KMS-11 (cell line): ENCODE measurements around the gene ACR.

Source experiments
- H2AFZ ChIP-seq: fragments of 200-600 bp; sonication (generic); 2 replicates; pipeline ENCODE4 v1.6.1; 2016; ENCODE audit warnings: antibody characterized with exemption, mixed run types, low read depth
- H3K27ac ChIP-seq: fragments of 200-600 bp; sonication (generic); 2 replicates; pipeline ENCODE4 v1.6.1; 2016; ENCODE audit warnings: mild to moderate bottlenecking, mixed run types
- H3K27me3 ChIP-seq: fragments of 200-600 bp; sonication (generic); 2 replicates; pipeline ENCODE4 v1.6.1; 2017; ENCODE audit warnings: mild to moderate bottlenecking, low read depth, mixed run types, moderate library complexity; ENCODE audit not compliant: insufficient read depth
- H3K36me3 ChIP-seq: fragments of 200-600 bp; sonication (generic); 2 replicates; pipeline ENCODE4 v1.6.1; 2017; ENCODE audit warnings: mild to moderate bottlenecking, mixed run types; ENCODE audit not compliant: insufficient read depth
- H3K4me1 ChIP-seq: fragments of 200-600 bp; sonication (generic); 2 replicates; pipeline ENCODE4 v1.6.1; 2016; ENCODE audit warnings: mild to moderate bottlenecking, low read depth, mixed run types; ENCODE audit not compliant: poor library complexity, severe bottlenecking
- H3K4me2 ChIP-seq: fragments of 200-600 bp; sonication (generic); 2 replicates; pipeline ENCODE4 v1.7.0; 2016; ENCODE audit warnings: mild to moderate bottlenecking, mixed run types
- H3K4me3 ChIP-seq: fragments of 200-600 bp; sonication (generic); IDR thresholded peaks from 2 replicates; pipeline ENCODE4 v1.6.1; 2017; ENCODE audit warnings: low read depth, low read length, mixed read lengths; ENCODE audit not compliant: insufficient read depth
- H3K79me2 ChIP-seq: fragments of 200-600 bp; sonication (generic); 2 replicates; pipeline ENCODE4 v1.6.1; 2016; ENCODE audit warnings: low read depth, mixed run types; ENCODE audit not compliant: insufficient read depth
- H3K9ac ChIP-seq: fragments of 200-600 bp; sonication (generic); 2 replicates; pipeline ENCODE4 v1.6.1; 2016; ENCODE audit warnings: mild to moderate bottlenecking, mixed run types
- H4K20me1 ChIP-seq: fragments of 200-600 bp; sonication (generic); 2 replicates; pipeline ENCODE4 v1.6.1; 2016; ENCODE audit warnings: mild to moderate bottlenecking, mixed run types; ENCODE audit not compliant: insufficient read depth
- CTCF ChIP-seq: fragments of 200-600 bp; sonication (generic); conservative IDR thresholded peaks from 2 replicates; pipeline ENCODE4 v1.6.1; 2017; ENCODE audit warnings: low read depth, mild to moderate bottlenecking, antibody characterized with exemption, low read length, moderate library complexity, mixed read lengths

Gene ACR

GRCh38 chr22:50712341-50713007 lies 25.5 kb upstream of the ACR start:
- no peak for TF ChIP-seq CTCF

GRCh38 chr22:50713008-50713385 lies 25.0 kb upstream of the ACR start:
- no peaks in the 10 kb centered on the region for H4K20me1 ChIP-seq
- no peak overlapping the region for H3K9ac ChIP-seq
- no peak for TF ChIP-seq CTCF
- no peak overlapping the region for H3K4me2 ChIP-seq
- H2AFZ ChIP-seq = no peak overlapping the region
- H3K36me3 ChIP-seq = no peaks in the 10 kb centered on the region
- no peaks in the 10 kb centered on the region for H3K79me2 ChIP-seq
- peaks cover 3% of the 10 kb centered on the region; the same call in 1 of the 2 replicates for H3K27me3 ChIP-seq
- no peaks in the 10 kb centered on the region for H3K4me1 ChIP-seq
- no peak overlapping the region for H3K4me3 ChIP-seq
- no peak overlapping the region for H3K27ac ChIP-seq

More at GRCh38 chr22:50712341-50713007, 25.5 kb upstream of the ACR start:
- Histone ChIP-seq H2AFZ (no peak overlapping the region), H3K9ac (no peak overlapping the region), H3K36me3 (no peaks in the 10 kb centered on the region), H3K4me1 (no peaks in the 10 kb centered on the region), H4K20me1 (no peaks in the 10 kb centered on the region), H3K4me2 (no peak overlapping the region), H3K27me3 (peaks cover 3% of the 10 kb centered on the region; the same call in 1 of the 2 replicates), H3K4me3 (no peak overlapping the region), H3K27ac (no peak overlapping the region), H3K79me2 (no peaks in the 10 kb centered on the region)

- TF ChIP-seq CTCF = no peak
- Histone ChIP-seq H3K4me1 (no peaks in the 10 kb centered on the region), H3K27me3 (peaks cover 3% of the 10 kb centered on the region; the same call in 1 of the 2 replicates), H3K36me3 (no peaks in the 10 kb centered on the region), H2AFZ (no peak overlapping the region), H3K27ac (no peak overlapping the region), H3K4me3 (no peak overlapping the region), H4K20me1 (no peaks in the 10 kb centered on the region), H3K9ac (no peak overlapping the region), H3K4me2 (no peak overlapping the region), H3K79me2 (no peaks in the 10 kb centered on the region)
Observed at GRCh38 chr22:50713571-50714056, 24.4 kb upstream of the ACR start.

- Histone ChIP-seq H3K27ac (no peak overlapping the region), H3K4me2 (no peak overlapping the region), H4K20me1 (no peaks in the 10 kb centered on the region), H3K4me3 (no peak overlapping the region), H3K79me2 (no peaks in the 10 kb centered on the region), H2AFZ (no peak overlapping the region), H3K9ac (no peak overlapping the region), H3K4me1 (no peaks in the 10 kb centered on the region), H3K27me3 (peaks cover 3% of the 10 kb centered on the region; the same call in 1 of the 2 replicates), H3K36me3 (no peaks in the 10 kb centered on the region)
- no peak for TF ChIP-seq CTCF
Observed at GRCh38 chr22:50714150-50714549, 23.9 kb upstream of the ACR start.
